ENCODE data around the gene PRKG1. TPM values are rescaled to one million over a fixed set of nuclear protein-coding genes. Genes with fewer than 3 reads are reported as not detected.

Gene PRKG1
- total and polyA plus RNA-seq, 2 of the 8 experiments (the other 6 are each of a cell fraction or from before 2014, with no cell fraction given): 4.2 to 15.2 TPM

GRCh38 chr10:51683031-51683691 lies 608.9 kb downstream of the PRKG1 start:
- Histone ChIP-seq H4K5ac (ENCODE audit: insufficient read length, low read depth, low read length) (no peak overlapping the region), H2BK15ac (ENCODE audit: low read length) (no peak overlapping the region), H2BK20ac (ENCODE audit: low read length) (no peak overlapping the region), H4K91ac (replicated peaks; ENCODE audit: insufficient read length, low read length) (no peak overlapping the region), H3K79me2 (ENCODE audit: control insufficient read depth in 1 of 2, insufficient read depth in 2 of 2, low read length in 2 of 2) (no peaks in the 10 kb centered on the region), H2AK5ac (ENCODE audit: low read depth, low read length) (no peak overlapping the region), H3K9me3 (ENCODE audit: insufficient read depth in 2 of 2, low read depth in 1 of 2, low read length in 1 of 2) (no peaks in the 10 kb centered on the region), H3K4ac (replicated peaks; ENCODE audit: insufficient read length, low read depth, low read length) (no peak overlapping the region), H4K8ac (ENCODE audit: extremely low read depth, insufficient read depth, low read length) (no peak overlapping the region), H3K36me3 (ENCODE audit: control insufficient read depth in 2 of 4, insufficient read depth in 4 of 4, low read length in 3 of 4) (no peaks in the 10 kb centered on the region), H4K20me1 (replicated peaks in 1 of 2; ENCODE audit: control insufficient read depth in 1 of 2, insufficient read depth in 2 of 2, low read length in 2 of 2) (no peaks in the 10 kb centered on the region), H2BK12ac (ENCODE audit: low read depth, low read length) (no peak overlapping the region), H3K4me3 (ENCODE audit: extremely low read depth in 1 of 4, insufficient read depth in 2 of 4, low read depth in 3 of 4, low read length in 4 of 4) (no peak overlapping the region), H3K27ac (ENCODE audit: low read depth, low read length) (no peak overlapping the region), H3K4me1 (replicated peaks in 1 of 4; ENCODE audit: control insufficient read depth in 3 of 4, insufficient read depth in 4 of 4, low read length in 3 of 4) (peaks cover 0 to 2% (median 0%) of the 10 kb centered on the region in 4 experiments; a peak in 2 of 7 replicates), H3K18ac (ENCODE audit: extremely low read depth, low read length) (no peak overlapping the region), H2AFZ (ENCODE audit: low read length) (no peak overlapping the region), H3K56ac (replicated peaks; ENCODE audit: insufficient read length, low read depth, low read length) (no peak overlapping the region), H3K9ac (replicated peaks in 1 of 4; ENCODE audit: extremely low read depth in 1 of 4, low read depth in 3 of 4, low read length in 3 of 4) (no peak overlapping the region), H3K23me2 (ENCODE audit: low read depth, low read length) (no peaks in the 10 kb centered on the region), H3K79me1 (ENCODE audit: low read depth, low read length) (no peaks in the 10 kb centered on the region), H3K4me2 (ENCODE audit: insufficient read depth in 1 of 2, low read depth in 2 of 2, low read length in 2 of 2) (no peak overlapping the region), H3K27me3 (replicated peaks in 1 of 4; ENCODE audit: control insufficient read depth in 3 of 4, extremely low read depth in 1 of 4, insufficient read depth in 3 of 4, low read length in 3 of 4) (no peaks in the 10 kb centered on the region), H3K23ac (ENCODE audit: insufficient read length) (no peak overlapping the region), H2BK120ac (replicated peaks; ENCODE audit: low read depth, low read length) (no peak overlapping the region), H3K14ac (ENCODE audit: insufficient read length) (no peak overlapping the region), H2BK5ac (ENCODE audit: low read depth, low read length) (no peak overlapping the region)
- TF ChIP-seq ASH2L (IDR thresholded peaks at IDR 0.05; ENCODE audit: low read length): no peak
- no peak for TF ChIP-seq SP2 (IDR thresholded peaks at IDR 0.05; ENCODE audit: low read length)
- TF ChIP-seq ZNF274 (IDR thresholded peaks at IDR 0.05; ENCODE audit: borderline replicate concordance, extremely low read depth, low read length): no peak
- TF ChIP-seq E2F6 (IDR thresholded peaks at IDR 0.05): no peak
- no peak for TF ChIP-seq CHD1 (IDR thresholded peaks at IDR 0.05; ENCODE audit: low read depth, low read length)
- TF ChIP-seq GTF2F1 (IDR thresholded peaks at IDR 0.05; ENCODE audit: borderline replicate concordance, low read depth, low read length): no peak
- TF ChIP-seq RFX5 (IDR thresholded peaks at IDR 0.05; ENCODE audit: borderline replicate concordance, low read depth, low read length): no peak
- no peak for TF ChIP-seq SP1 (IDR thresholded peaks at IDR 0.05; ENCODE audit: low read depth, low read length)
- no peak for TF ChIP-seq TBP (IDR thresholded peaks at IDR 0.05; ENCODE audit: low read depth, low read length)
- no peak for TF ChIP-seq JUN (IDR thresholded peaks at IDR 0.05; ENCODE audit: low read depth, low read length)
- ChIA-PET POLR2A (ENCODE audit: partially characterized antibody) (interaction anchor here (1.4 to 1.5 kb wide), 2 partner anchors 9 to 11 kb away, joined by 3 read pairs; no protein-coding TSS in a partner anchor), CTCF (ENCODE audit: partially characterized antibody) (interaction anchor here (1.2 kb wide), 2 partner anchors 8 to 675 kb away, joined by 3 to 4 read pairs; no protein-coding TSS in a partner anchor)
- 89% methylated on average over 4 of the region's 4 CpGs; no CpG with 5 or more reads in 1 of the 2 experiments for WGBS, 2 experiments (ENCODE audit: extremely low coverage in 1 of 2, insufficient coverage in 1 of 2, insufficient read length in 1 of 2, insufficient replicate concordance in 2 of 2, low coverage in 1 of 2, low lambda C conversion rate in 2 of 2, missing lambda C conversion rate in 1 of 2)
- FAIRE-seq (no peak), DNase-seq (ENCODE audit: low read depth in 1 of 2, low spot score in 2 of 2) (no peak)

All from H1 (cell line).